OCI-M1 (cell line): ENCODE measurements around the gene CDX2.
"Not testable (repeated sequence)": the region's sequence is repeated elsewhere in the genome, so short reads cannot be mapped to it uniquely, and the experiment has no call there.

Experiments
- DNase-seq: peaks from one replicate; lab custom pipeline; 2025; lab: John Stamatoyannopoulos, UW

The CDX2 gene

GRCh38 chr13:27965343-27965739, 3.8 kb downstream of the CDX2 start:
- DNase-seq = no peak

- DNase-seq = no peak
Observed at GRCh38 chr13:27964741-27965323, 4.3 kb downstream of the CDX2 start.

GRCh38 chr13:27964206-27964605, 4.9 kb downstream of the CDX2 start:
- DNase-seq = not testable (repeated sequence)

- DNase-seq = no peak
Observed at GRCh38 chr13:27963491-27963890, 5.6 kb downstream of the CDX2 start.

GRCh38 chr13:27962982-27963381, 6.1 kb downstream of the CDX2 start:
- DNase-seq = no peak

- DNase-seq = no peak
Observed at GRCh38 chr13:27962128-27962841, 6.8 kb downstream of the CDX2 start.

GRCh38 chr13:27961227-27962085, 7.7 kb downstream of the CDX2 start:
- no peak for DNase-seq

GRCh38 chr13:27960362-27961226, 8.5 kb downstream of the CDX2 start:
- peak; percentile 11 for DNase-seq

- DNase-seq = no peak
Observed at GRCh38 chr13:27959976-27960361, 9.1 kb downstream of the CDX2 start.

GRCh38 chr13:27956576-27957300, 12.4 kb downstream of the CDX2 start:
- DNase-seq = no peak

GRCh38 chr13:27955014-27955591, 14.0 kb downstream of the CDX2 start:
- no peak for DNase-seq

- DNase-seq = no peak
Observed at GRCh38 chr13:27954406-27954851, 14.7 kb downstream of the CDX2 start.

- peak; percentile 78 for DNase-seq
Observed at GRCh38 chr13:27953676-27954405, 15.3 kb downstream of the CDX2 start.

GRCh38 chr13:27952876-27953675, 16.0 kb downstream of the CDX2 start:
- no peak for DNase-seq

- no peak for DNase-seq
Observed at GRCh38 chr13:27942972-27943371, 26.1 kb downstream of the CDX2 start.

- no peak for DNase-seq
Observed at GRCh38 chr13:27933580-27934328, 35.4 kb downstream of the CDX2 start.

- no peak for DNase-seq
Observed at GRCh38 chr13:27933118-27933517, 36.0 kb downstream of the CDX2 start.

GRCh38 chr13:27929868-27930267, 39.2 kb downstream of the CDX2 start:
- DNase-seq = no peak
